ENCODE measurements around the gene SFXN5. TPM values are rescaled to one million over a fixed set of nuclear protein-coding genes. Genes with fewer than 3 reads are reported as not detected.
"Not testable (repeated sequence)": the region's sequence is repeated elsewhere in the genome, so short reads cannot be mapped to it uniquely, and the experiment has no call there.

SFXN5 gene
- total RNA-seq, 1 experiment from 2014 or later = 11.1 TPM

DNA sequence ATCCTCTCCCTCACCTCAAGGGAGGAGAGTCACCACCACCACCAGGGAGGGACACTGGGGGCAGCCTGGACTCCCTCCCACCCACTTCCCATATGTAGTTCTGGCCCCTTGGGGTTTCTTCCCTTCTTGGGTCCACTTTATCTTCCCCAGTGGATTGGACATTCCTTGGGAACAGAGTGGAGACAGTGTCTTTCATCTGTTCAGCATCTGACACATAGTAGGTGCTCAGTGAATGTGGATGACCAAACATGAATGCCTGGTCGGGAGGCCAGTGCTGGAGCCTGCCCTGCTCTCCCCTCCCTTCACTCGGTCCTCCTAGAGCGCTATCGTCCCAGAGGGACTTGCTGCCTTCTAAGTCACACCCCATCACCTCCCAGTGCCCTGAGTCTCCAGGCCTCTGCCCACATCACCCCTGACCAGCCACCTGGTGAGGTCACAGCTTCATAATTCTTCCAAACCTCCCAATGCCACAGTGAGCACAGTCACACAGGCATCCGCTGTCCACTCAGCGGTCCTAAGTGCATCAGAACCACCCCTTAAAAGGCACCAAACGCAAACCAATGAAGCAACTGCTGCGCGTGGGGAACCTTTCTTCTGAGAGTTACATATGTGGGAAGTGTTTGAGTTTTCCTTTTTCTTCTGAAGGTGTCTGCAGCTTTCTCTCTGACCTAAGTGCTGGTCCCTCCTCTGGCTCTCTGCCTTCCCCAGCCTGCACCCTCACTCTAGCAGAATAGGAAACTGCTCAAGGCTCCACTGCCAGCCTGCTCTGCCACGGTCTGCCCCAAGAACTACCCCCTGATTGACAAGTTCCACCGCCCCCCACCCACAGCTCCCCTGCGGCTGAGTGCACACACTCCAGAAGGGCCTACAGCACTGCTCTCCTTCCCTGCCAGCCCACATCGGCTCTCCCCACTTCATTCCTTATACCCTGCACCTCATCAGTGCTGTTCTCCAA lies 7.2 kb upstream of the SFXN5 start:
- DNase-seq (ENCODE audit: low spot score) = no peak

DNA sequence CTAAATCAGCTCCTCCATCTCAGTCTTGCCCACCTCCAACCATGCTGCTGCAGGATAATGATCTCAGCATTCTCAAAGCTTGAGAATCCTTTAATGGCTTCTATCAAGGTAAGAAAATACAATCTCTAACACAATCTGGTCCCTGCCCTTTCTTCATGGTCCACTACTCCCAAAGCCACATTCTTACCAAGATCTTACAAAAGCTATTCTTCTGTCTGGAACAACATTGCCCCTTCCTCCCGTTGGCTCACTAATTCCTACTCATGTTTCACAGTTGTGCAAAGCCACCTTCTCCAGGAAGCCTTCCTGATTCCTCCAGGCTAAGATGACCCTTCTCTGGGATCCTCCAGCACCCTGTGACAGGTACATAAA lies 5.9 kb upstream of the SFXN5 start:
- no peak for DNase-seq (ENCODE audit: low spot score)

DNA sequence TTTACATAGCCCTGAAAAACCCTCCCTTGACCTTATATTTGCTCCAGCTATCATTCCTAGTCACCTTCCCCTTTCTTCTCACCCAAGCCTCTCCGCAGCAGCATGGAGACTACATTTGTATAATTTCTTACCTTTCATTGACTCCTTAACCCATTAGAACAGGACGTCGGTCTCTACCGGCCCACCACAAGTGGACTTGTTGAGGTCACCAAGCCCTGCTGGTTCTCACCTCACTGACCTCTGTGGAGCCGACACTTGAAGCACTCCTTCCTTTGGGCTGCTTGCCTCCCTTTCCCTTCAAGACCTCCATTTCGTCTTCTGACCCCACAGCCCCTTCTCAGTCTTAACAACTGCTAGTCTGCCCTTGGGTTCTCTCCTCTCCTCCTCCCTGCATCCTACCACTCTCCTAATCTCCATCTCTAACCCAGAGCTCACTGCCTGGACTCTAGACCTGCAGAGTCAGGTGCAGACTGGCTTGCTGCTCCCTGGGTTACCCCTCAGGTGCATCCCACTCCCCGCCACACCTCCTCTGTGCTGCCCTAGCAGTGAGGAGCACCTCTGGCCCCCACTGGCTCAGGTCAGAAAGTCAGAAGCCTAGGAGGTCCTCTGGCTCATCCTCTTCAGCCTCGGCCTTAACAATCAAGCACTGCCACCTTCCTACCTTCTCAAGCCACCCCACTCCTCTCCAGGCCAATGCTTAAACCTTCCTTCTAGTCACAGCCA lies 5.3 kb upstream of the SFXN5 start:
- no peak for DNase-seq (ENCODE audit: low spot score)

DNA sequence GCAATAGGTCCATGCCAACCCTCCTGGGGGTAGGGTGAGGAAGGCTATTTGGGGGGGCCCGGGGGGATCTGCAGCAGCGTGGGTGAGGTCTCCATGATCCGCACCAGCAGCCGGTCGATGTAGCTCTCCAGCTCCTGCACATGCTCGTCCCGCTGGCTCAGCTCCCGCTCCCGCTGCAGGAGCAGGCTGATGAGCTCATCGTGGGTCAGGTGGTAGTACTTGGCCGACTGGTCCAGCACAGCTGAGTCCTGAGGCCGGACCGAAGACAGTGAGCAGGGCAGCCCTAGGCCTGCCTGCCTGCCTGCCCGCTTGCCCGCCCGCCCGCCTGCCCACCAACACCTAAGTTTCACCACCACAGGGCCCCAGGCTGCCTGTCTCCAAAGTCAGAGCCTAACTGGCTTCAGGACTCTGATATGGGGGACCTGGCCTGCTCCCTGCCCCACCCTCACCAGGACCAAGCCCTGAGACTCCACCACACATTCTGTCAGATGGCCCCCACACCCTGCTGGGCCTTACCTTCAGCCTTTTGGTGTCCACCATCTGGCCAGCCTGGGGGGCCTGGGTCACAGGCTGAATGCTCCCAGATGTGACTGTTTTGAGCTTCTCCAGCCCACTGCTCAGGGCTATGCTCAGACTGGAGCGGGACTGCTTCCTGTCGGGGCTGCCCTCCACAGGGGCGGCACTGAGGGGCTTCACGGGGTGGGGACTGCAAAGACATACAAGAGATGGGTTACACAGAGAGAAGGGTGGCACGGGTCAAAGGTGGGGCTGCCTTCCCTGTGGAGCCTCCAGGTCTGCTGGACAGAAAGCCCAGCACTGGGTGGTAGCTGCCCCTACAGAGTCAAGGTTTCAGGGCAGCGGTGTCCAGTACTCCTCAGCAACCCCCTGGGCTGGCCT lies 4.2 kb upstream of the SFXN5 start:
- DNase-seq (ENCODE audit: low spot score) = no peak

DNA sequence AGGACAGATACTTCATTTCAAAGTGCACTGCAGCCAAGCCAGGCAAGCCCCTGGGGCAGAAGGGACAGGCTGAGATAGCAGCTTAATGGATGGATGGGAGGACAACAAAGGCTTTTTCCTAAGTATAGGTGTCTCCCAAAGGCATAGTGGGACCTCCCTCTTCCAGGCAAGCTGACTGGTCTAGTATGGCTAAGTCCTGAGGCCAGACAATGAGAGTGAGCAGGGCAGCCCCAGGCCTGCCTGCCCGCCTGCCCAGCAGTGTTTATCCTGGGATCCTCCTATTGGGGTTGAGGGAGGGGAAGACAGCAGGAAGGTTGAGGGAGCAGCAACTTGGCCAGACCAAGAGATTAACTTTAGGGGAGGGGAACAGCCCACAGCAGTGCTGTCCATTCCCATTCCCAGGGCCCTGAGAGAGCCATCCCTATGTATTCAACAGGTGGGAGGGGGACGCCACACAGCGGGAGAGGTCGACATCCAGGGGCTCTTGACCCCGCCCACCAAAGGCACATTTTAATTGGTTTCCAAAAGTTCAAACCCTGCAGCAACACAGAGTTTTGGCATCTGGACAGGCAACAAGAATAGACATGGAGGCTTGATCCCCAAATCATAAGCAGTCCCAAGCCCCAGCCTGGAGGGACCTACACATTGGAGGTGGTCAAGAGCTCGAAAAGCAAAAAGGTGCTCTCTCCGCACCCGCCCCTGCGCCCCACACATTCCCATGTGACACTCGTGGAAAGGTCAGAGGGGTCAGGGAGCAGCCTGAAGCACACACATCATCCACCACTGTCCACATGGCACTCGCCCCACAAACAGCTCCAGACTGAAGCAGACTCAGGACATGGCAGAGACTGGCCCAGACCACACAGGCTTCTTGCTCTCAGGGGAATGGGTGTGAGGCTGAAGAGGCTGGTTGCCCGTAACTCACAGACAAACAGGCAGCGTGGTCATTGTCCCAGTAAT lies 2.9 kb upstream of the SFXN5 start:
- DNase-seq (ENCODE audit: low spot score) = no peak

DNA sequence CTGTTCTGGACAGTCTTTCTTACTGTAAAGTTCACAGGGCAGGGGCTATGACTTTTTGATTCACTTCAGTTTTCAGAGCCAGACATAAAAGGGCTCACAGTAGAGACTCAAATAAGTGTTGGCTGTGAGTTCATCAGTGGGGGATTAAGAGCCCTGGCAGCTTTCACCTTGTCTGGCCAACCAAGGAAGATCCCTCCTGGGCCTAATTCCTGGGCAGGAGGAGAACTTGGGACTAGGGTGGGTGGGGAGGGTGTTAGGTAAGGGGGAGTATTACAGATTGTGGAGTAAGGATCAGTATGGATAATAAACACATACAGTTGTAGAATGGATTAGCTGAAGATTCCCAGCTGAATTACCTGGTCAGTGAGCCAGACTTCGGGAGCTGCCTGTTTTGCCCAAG lies 904 bp upstream of the SFXN5 start:
- DNase-seq (ENCODE audit: low spot score) = no peak

DNA sequence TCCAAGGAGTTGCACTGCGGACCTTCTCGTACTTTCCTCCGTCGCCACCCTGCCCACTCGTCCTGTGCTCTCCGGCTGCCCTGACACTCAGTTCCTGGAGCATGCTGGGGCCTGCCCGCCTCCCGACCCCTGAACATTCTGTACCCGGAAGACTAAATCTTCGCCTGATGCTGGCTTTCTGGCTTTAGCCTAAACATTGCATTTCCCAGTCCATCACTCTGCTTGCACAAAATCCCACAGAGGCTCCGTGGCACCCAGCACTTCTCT lies 550 bp upstream of the SFXN5 start:
- DNase-seq (ENCODE audit: low spot score) = no peak

DNA sequence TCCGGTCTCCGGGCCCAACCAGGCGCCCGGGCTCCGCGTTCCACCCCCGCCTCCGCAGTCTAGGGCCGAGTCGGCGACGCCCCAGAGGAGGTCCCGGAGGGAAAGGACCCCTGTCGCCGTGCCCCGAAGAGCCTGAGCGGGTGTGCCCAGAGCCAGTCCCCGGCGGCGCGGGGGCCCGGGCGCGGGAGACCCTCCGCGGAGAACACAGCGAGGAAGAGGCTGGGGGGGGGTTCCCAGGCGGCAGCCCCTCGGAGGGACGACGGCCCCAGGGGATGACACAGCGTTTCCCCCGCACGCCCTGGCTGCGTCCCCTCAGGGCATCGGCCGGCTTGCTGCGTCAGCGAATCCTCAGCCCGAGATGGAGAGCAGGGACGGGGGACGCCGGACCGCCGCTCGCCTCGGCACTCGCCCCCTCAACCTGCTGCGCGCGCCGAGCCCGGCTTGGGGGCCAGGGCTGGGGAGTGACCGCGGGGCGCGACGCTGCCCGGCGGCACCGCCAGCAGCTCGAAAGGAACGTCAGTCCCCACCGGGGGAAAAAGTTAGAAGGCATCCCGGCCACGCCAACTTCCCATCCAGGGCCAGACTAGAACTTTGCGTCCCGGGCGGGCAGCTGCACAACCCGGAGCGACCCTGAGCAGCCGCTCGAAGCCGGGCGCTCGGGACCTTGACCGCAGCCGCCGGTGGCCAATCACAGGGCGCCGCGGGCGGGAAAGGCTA lies 711 bp downstream of the SFXN5 start:
- no peak for DNase-seq (ENCODE audit: low spot score)

DNA sequence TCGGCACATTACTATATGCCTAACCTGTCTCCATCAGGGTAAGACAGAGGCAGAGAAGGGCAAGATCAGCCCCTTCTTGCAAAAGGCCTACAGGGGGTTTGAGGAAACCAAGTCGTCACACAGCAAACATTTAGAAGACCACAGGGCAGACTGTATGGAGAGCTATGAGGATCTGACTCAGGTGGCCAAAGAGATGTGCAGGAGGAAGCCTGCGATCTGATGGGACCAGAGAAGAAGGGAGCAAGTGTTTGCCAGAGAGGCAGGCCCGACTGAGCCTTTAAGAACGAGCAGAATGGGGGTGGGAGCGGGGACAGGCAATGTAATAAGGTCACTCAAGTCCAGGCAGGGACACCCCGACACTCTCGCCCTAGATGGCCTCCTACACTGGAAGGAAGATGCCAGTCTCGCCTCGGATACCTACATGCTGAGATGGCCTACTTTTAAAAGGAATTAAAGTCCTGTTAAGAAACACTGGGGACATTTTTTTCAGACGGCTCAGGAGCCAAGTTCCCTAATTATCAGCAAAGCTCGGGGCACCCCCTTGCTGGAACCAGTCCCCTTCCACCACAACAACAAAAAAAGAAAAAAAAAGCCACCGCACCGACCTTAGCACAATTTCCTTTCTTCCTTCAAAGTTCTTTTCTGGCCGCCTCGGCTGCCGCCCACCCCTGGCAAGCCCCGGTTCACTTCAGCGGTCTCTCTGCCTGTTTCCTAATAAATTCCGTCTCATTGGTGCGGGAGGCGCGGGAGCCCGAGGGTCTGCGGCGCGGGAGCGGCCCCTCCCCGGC lies 1.5 kb downstream of the SFXN5 start:
- DNase-seq (ENCODE audit: low spot score) = no peak

DNA sequence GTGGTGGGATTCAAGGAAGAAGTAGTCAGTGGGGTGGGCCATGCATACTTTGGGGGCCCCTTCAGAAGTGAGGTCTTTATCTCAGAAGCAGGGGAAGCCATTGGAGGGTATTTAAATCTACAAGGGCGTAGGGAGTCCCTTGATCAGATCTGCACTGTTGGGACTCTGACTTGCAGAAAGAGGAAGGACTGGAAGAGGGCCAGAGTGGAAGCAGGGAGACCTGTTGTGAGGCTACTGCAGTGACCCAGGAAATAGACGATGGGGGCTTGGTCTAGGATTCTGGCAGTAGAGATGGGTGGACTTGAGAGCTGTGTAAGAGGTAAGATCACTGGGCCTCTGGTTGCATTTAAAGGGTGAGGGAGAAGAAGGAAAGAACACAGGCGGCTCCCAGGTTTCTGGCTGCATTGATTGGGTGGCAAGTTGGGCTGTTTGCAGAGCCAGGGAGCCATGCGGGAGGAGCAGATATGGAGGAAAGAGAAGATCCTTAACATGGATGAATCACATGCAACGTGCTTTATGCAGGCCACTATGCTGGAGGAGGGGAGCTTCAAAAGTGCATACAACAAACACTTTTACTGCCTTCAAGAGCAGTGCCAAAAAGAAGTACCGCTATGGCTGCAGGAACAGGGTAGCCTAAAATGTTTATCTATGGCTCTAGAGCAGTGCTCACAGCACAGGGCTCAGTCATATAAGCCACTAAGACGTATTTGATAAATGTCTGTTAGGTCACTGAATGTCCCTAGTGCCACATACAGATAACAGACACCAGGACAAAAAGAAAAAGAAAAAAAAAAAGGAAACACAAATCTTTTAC lies 2.3 kb downstream of the SFXN5 start:
- no peak for DNase-seq (ENCODE audit: low spot score)

DNA sequence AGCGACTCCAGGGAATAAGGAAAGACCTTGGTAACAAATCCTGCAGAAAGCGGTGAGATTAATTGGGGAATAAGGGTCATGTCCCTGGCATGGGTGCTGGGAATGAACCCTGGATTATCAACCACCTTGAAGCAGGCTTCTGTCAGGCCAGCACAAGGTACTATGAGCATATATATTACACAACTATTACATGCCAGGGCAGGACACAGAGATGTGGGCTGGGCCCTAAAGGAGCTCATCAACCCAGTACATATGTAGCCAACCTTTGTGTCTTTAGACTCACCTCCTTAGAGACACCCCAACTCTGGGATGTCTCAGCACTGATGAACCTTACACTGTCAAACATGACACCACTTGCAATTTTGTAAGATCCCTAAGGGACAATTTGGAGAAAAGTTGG lies 3.4 kb downstream of the SFXN5 start:
- no peak for DNase-seq (ENCODE audit: low spot score)

DNA sequence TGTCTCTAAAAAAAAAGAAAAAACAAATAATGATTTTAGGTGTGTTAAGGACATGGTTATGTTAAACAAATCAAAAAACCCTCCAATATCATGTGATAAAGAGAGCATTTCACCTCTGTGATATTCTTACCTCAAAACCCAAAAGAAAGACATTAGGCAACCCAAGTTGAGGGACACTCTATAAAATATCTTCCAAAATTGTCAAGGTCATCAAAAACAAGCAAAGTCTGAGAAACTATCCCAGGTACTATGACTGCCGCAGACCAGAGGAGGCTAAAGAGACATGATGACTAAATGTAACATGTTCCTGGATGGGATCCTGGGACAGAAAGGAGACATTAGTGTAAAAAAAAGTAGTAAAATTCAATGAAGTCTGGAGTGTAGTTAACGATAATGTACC lies 4.5 kb downstream of the SFXN5 start:
- DNase-seq (ENCODE audit: low spot score) = no peak

DNA sequence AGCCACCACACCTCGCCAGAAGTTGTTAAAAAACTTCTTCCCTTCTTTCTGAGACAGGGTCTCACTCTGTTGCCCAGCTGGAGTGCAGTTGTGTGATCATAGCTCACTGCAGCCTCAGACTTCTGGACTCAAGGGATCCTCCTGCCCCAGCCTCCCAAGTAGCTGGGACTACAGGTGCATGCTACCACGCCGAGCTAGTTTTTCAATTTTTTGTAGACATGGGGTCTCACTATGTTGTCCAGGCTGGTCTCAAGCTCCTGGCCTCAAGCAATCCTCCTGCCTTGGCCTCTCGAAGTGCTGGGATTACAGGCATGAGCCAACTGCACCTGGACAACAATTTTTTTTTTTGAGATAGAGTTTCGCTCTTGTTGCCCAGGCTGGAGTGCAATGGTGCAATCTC lies 6.4 kb downstream of the SFXN5 start:
- DNase-seq (ENCODE audit: low spot score) = not testable (repeated sequence)

DNA sequence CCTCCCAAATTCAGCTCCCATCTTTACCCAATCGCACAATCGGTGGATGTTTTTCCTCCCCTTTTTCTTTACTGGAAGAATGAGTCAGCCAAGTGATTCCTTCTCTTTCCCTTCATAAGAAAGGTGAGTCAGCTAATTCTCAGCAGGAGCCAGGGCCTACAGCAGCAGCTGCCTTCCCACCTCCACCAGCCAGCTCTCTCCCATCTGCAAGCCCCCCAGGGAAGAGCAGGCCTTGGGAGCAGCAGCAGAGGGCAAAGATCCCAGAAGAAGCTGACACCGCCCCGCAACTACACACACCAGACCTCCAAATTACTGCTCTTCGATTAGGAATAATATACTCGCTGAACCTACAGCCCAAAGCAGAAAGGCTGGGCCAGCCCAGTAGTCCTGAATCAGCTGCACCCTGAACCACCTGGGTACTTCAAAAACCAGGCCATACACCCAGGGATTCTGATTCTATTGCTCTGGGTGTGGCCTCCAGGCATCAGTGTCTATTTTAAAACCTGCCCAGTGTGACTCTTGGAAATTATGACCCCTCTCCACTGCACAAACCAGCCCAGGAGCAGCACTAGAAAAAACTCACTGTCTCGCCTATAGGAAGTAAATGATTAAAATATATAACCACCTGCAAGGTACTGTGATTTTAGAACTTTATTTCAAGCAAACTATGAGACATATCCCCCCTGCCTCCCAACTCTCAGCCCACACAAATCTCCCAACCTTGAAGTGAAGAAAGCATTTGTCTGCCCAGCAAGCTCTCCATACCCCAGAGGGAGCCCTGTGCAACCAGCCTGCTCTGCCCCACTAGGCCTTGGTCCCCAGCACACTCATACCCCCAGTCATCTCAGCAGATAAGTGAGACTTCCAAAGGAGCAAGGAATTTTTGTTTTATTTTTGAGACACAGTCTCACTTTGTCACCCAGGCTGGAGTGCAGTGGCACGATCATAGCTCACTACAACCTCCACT lies 7.3 kb downstream of the SFXN5 start:
- DNase-seq (ENCODE audit: low spot score) = peak; percentile 82

DNA sequence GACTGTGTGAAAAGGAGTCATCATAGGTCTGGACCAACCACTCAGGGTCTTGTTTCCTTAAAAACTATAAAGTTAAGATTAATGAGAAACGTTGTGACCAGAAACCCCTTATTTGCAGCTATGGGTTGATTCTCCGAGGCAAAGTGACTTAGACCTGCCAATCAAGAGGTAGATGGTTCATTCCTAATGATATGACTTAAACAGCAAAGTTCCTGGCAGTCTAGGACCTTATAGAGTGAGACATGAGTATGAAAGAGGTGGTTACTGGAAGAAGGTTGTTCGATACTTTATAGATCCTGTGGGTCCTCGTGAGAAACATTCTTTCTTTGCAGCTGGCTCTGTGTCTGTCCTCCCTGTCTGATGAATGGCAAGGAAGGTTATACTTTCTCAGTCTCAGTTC lies 8.0 kb downstream of the SFXN5 start:
- no peak for DNase-seq (ENCODE audit: low spot score)

DNA sequence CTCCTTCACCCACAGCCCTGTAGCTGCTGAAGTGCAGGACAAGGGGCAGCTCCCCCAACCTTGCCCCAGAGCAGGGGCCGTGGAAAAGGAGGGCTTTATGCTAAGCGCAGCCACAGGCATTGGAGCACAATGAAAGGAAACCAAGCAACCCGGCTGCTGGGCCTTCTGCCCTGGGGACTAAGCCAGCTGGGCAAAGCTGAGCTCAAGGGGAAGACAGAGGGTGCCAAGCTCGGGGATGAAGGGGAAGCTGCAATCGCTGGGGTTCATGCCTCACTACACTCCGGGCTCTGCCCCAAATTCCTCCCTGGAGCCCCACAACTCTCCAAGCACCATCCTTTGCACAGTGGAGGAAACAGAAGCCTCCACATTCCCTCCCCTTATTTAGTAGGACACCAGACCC lies 12.4 kb downstream of the SFXN5 start:
- DNase-seq (ENCODE audit: low spot score) = no peak

DNA sequence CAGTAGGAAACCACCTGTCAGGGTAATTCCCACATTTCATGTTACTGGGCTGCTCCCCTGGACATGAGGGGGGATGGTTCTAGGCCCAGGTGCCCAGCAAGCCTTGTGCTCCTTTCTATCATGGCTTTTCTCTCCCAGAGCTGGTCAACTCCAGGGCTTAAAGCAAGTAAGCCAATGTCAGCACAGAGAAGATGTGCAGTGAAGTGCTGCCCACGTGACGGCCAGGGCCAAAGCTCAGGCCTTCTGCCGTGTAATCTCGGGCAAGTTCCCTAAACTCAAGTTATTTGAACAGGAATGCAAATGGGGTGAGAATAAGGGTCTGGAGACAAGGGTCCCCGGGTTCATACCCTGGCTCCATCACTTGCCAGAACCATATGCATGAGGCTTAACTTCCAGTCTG lies 16.5 kb downstream of the SFXN5 start:
- DNase-seq (ENCODE audit: low spot score) = no peak
